ENCODE measurements around the gene OR2D3.

DNA sequence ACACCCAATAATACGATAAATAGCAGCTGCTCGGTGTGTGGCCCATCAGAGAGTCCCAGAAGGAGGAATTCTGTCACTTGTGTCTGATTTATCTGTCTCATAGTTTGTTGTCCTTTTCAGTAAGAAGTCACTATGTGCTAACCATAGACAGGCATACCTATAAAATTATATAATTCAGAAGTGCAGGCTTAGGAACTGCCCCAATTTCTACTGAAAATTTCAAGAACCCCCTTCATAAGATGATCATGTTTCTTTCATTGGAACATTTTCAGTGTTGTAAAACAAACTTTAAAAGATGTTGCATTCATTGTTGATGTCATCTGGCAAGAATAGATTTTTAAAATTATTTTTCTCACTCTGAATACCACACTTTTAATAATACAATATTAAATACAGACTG is 28.4 kb upstream of the OR2D3 start, which contains the start of gene OR2D2:
- no peak for TF ChIP-seq CTCF (IDR thresholded peaks at IDR 0.05 in 8 of 11, conservative IDR thresholded peaks at IDR 0.05 in 3 of 11)
- TF ChIP-seq POLR2A (IDR thresholded peaks at IDR 0.05) = no peak

Data from spleen (tissue), 7 donors.